ENCODE measurements around the gene TSN. TPM values are rescaled to one million over a fixed set of nuclear protein-coding genes. Genes with fewer than 3 reads are reported as not detected.

Gene TSN
- total RNA-seq, 1 experiment from 2014 or later, result 91.5 TPM

GRCh38 chr2:121774235-121774634 is 18.8 kb downstream of the TSN start:
- TF ChIP-seq ELF1 (IDR thresholded peaks at IDR 0.05; ENCODE audit: borderline replicate concordance, low read depth) (no peak), JUND (IDR thresholded peaks at IDR 0.05) (no peak), YY1 (IDR thresholded peaks at IDR 0.05; ENCODE audit: extremely low read depth, insufficient replicate concordance, low read depth, low read length) (no peak), TCF7L2 (IDR thresholded peaks at IDR 0.05; ENCODE audit: borderline replicate concordance, extremely low read depth, insufficient read depth, insufficient read length) (no peak), ZBTB33 (IDR thresholded peaks at IDR 0.05; ENCODE audit: extremely low read depth, insufficient replicate concordance, low read length) (no peak), EGR1 (IDR thresholded peaks at IDR 0.05; ENCODE audit: low read depth) (no peak), SP1 (IDR thresholded peaks at IDR 0.05; ENCODE audit: low read depth) (no peak), RAD21 (IDR thresholded peaks at IDR 0.05; ENCODE audit: low read depth) (no peak), ZFX (IDR thresholded peaks at IDR 0.05) (no peak), EZH2phosphoT487 (IDR thresholded peaks at IDR 0.05; ENCODE audit: borderline replicate concordance) (no peak), CBX3 (IDR thresholded peaks at IDR 0.05; ENCODE audit: low read depth) (no peak), POLR2AphosphoS5 (IDR thresholded peaks at IDR 0.05; ENCODE audit: low read depth, low read length) (no peak), POLR2A (IDR thresholded peaks at IDR 0.05; ENCODE audit: borderline replicate concordance, extremely low read depth, insufficient read depth, insufficient read length) (no peak), SRF (IDR thresholded peaks at IDR 0.05; ENCODE audit: low read depth) (no peak), FOSL1 (IDR thresholded peaks at IDR 0.05; ENCODE audit: low read depth) (no peak)
- TF ChIP-seq, protein P1, sequence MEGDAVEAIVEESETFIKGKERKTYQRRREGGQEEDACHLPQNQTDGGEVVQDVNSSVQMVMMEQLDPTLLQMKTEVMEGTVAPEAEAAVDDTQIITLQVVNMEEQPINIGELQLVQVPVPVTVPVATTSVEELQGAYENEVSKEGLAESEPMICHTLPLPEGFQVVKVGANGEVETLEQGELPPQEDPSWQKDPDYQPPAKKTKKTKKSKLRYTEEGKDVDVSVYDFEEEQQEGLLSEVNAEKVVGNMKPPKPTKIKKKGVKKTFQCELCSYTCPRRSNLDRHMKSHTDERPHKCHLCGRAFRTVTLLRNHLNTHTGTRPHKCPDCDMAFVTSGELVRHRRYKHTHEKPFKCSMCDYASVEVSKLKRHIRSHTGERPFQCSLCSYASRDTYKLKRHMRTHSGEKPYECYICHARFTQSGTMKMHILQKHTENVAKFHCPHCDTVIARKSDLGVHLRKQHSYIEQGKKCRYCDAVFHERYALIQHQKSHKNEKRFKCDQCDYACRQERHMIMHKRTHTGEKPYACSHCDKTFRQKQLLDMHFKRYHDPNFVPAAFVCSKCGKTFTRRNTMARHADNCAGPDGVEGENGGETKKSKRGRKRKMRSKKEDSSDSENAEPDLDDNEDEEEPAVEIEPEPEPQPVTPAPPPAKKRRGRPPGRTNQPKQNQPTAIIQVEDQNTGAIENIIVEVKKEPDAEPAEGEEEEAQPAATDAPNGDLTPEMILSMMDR (IDR thresholded peaks at IDR 0.05 in 2 of 3, conservative IDR thresholded peaks at IDR 0.05 in 1 of 3; ENCODE audit: borderline replicate concordance in 1 of 3, insufficient read depth in 1 of 3, low read depth in 2 of 3, low read length in 2 of 3), result no peak
- TF ChIP-seq, protein P2, sequence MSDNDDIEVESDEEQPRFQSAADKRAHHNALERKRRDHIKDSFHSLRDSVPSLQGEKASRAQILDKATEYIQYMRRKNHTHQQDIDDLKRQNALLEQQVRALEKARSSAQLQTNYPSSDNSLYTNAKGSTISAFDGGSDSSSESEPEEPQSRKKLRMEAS (IDR thresholded peaks at IDR 0.05), result no peak
- TF ChIP-seq, protein P3, sequence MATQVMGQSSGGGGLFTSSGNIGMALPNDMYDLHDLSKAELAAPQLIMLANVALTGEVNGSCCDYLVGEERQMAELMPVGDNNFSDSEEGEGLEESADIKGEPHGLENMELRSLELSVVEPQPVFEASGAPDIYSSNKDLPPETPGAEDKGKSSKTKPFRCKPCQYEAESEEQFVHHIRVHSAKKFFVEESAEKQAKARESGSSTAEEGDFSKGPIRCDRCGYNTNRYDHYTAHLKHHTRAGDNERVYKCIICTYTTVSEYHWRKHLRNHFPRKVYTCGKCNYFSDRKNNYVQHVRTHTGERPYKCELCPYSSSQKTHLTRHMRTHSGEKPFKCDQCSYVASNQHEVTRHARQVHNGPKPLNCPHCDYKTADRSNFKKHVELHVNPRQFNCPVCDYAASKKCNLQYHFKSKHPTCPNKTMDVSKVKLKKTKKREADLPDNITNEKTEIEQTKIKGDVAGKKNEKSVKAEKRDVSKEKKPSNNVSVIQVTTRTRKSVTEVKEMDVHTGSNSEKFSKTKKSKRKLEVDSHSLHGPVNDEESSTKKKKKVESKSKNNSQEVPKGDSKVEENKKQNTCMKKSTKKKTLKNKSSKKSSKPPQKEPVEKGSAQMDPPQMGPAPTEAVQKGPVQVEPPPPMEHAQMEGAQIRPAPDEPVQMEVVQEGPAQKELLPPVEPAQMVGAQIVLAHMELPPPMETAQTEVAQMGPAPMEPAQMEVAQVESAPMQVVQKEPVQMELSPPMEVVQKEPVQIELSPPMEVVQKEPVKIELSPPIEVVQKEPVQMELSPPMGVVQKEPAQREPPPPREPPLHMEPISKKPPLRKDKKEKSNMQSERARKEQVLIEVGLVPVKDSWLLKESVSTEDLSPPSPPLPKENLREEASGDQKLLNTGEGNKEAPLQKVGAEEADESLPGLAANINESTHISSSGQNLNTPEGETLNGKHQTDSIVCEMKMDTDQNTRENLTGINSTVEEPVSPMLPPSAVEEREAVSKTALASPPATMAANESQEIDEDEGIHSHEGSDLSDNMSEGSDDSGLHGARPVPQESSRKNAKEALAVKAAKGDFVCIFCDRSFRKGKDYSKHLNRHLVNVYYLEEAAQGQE (IDR thresholded peaks at IDR 0.05; ENCODE audit: low read depth), result no peak
- intact Hi-C loops (cut with micrococcal nuclease), result no loop called here
- Histone ChIP-seq H3K27me3 (ENCODE audit: insufficient read depth, low read length) (no peaks in the 10 kb centered on the region), H3K9me3 (ENCODE audit: control insufficient read depth in 1 of 2, insufficient read depth in 1 of 2, low read depth in 1 of 2, low read length in 2 of 2) (no peaks in the 10 kb centered on the region), H3K9me2 (ENCODE audit: insufficient read depth) (no peaks in the 10 kb centered on the region), H4K20me1 (ENCODE audit: insufficient read depth) (no peaks in the 10 kb centered on the region), H3K27ac (ENCODE audit: low read depth, low read length) (no peak overlapping the region), H3K4me3 (replicated peaks in 1 of 2; ENCODE audit: low read depth in 1 of 2, low read length in 2 of 2) (no peak overlapping the region), H2AFZ (ENCODE audit: low read depth, low read length, poor library complexity, severe bottlenecking) (no peak overlapping the region), H3K79me2 (ENCODE audit: insufficient read depth, low read length) (no peaks in the 10 kb centered on the region), H3K9ac (ENCODE audit: low read length) (no peak overlapping the region), H3K4me1 (ENCODE audit: control insufficient read depth in 1 of 2, insufficient read depth in 2 of 2, low read length in 2 of 2) (peaks cover 5 to 14% of the 10 kb centered on the region in 2 experiments; a peak in 2 of 4 replicates), H3K4me2 (ENCODE audit: low read length) (no peak overlapping the region), H3K36me3 (ENCODE audit: control insufficient read depth in 1 of 2, insufficient read depth in 2 of 2, low read length in 2 of 2) (no peaks in the 10 kb centered on the region)
- ChIA-PET CTCF (no interaction called here), POLR2A (no interaction called here), RAD21 (ENCODE audit: low non-redundant PET in 1 of 2, low total read pairs in 2 of 2, uncharacterized antibody in 2 of 2, unreplicated experiment in 2 of 2) (no interaction called here)
- BruUV-seq (replicated peaks), result no TSS peak
- DNase-seq (ENCODE audit: low read depth, low spot score), result no peak
- ATAC-seq, result no peak
